GM23338 (cell line): ENCODE data around the gene TAMM41. TPM values are rescaled to one million over a fixed set of nuclear protein-coding genes. Genes with fewer than 3 reads are reported as not detected.

ENCODE experiments used
- ATAC-seq: fragments of 200-7000 bp; cut with Tn5 transposase; 3 replicates; pipeline ENCODE4 v1.9.1; 2020
- DNase-seq: peaks from one replicate; pipeline ENCODE4 v3.0.0-alpha.2; 2015; ENCODE audit warnings: low spot score
- H2AFZ ChIP-seq: fragments of 200-600 bp; sonication (generic); 2 replicates; pipeline ENCODE4 v1.8.0; 2016; ENCODE audit warnings: antibody characterized with exemption, mild to moderate bottlenecking, moderate library complexity
- H3F3A ChIP-seq: fragments of 200-600 bp; sonication (generic); replicated peaks from 2 replicates; pipeline ENCODE4 v1.8.0; 2017; ENCODE audit warnings: antibody characterized with exemption, mixed run types, low read depth
- H3K27ac ChIP-seq: fragments of 200-600 bp; sonication (generic); 2 replicates; pipeline ENCODE4 v1.6.1; 2016; ENCODE audit warnings: low read depth
- H3K27me3 ChIP-seq: fragments of 200-600 bp; sonication (generic); 2 replicates; pipeline ENCODE4 v1.8.0; 2016; ENCODE audit warnings: mild to moderate bottlenecking, mixed run types, moderate library complexity; ENCODE audit not compliant: insufficient read depth
- H3K36me3 ChIP-seq: fragments of 200-600 bp; sonication (generic); 2 replicates; pipeline ENCODE4 v1.8.0; 2016; ENCODE audit warnings: mild to moderate bottlenecking; ENCODE audit not compliant: insufficient read depth
- H3K4me1 ChIP-seq: fragments of 200-600 bp; sonication (generic); 2 replicates; pipeline ENCODE4 v1.8.0; 2016; ENCODE audit warnings: mild to moderate bottlenecking, moderate library complexity; ENCODE audit not compliant: insufficient read depth
- H3K4me2 ChIP-seq: fragments of 200-600 bp; sonication (generic); 2 replicates; pipeline ENCODE4 v1.7.1; 2017; ENCODE audit warnings: mixed run types
- H3K4me3 ChIP-seq: fragments of 200-600 bp; sonication (generic); 2 replicates; pipeline ENCODE4 v1.6.1; 2016; ENCODE audit warnings: mixed run types
- H3K79me2 ChIP-seq: fragments of 200-600 bp; sonication (generic); replicated peaks from 2 replicates; pipeline ENCODE4 v1.8.0; 2017; ENCODE audit warnings: mild to moderate bottlenecking; ENCODE audit not compliant: insufficient read depth
- H3K9me2 ChIP-seq: fragments of 200-600 bp; sonication (generic); 2 replicates; pipeline ENCODE4 v1.8.0; 2017; ENCODE audit not compliant: insufficient read depth
- H4K20me1 ChIP-seq: fragments of 200-600 bp; sonication (generic); replicated peaks from 2 replicates; pipeline ENCODE4 v1.8.0; 2017; ENCODE audit warnings: mild to moderate bottlenecking; ENCODE audit not compliant: insufficient read depth
- H3K27ac Mint-ChIP-seq: 2 replicates; pipeline ENCODE4 v1.8.0; 2020; ENCODE audit warnings: inconsistent platforms, mild to moderate bottlenecking, moderate library complexity, mixed read lengths
- H3K27me3 Mint-ChIP-seq: 3 replicates; pipeline ENCODE4 v1.8.0; 2022; ENCODE audit warnings: low read depth, mild to moderate bottlenecking, moderate library complexity, mixed read lengths, inconsistent platforms; ENCODE audit not compliant: insufficient read depth, poor library complexity
- H3K36me3 Mint-ChIP-seq: 3 replicates; pipeline ENCODE4 v1.8.0; 2021; ENCODE audit warnings: low read depth, mild to moderate bottlenecking, inconsistent platforms, moderate library complexity, mixed read lengths
- H3K4me1 Mint-ChIP-seq: 3 replicates; pipeline ENCODE4 v1.8.0; 2020; ENCODE audit warnings: mild to moderate bottlenecking, inconsistent platforms, mixed read lengths
- H3K4me3 Mint-ChIP-seq: 3 replicates; pipeline ENCODE4 v1.8.0; 2021; ENCODE audit warnings: moderate library complexity, mild to moderate bottlenecking, inconsistent platforms, mixed read lengths
- H3K9me3 Mint-ChIP-seq: 3 replicates; pipeline ENCODE4 v1.8.0; 2020; ENCODE audit warnings: moderate library complexity, mild to moderate bottlenecking, inconsistent platforms, mixed read lengths
- EZH2 ChIP-seq: fragments of 200-600 bp; sonication (generic); IDR thresholded peaks from one replicate; pipeline ENCODE4 v1.8.0; 2017; ENCODE audit warnings: antibody characterized with exemption, mild to moderate bottlenecking, low read depth; ENCODE audit not compliant: unreplicated experiment
- NANOG ChIP-seq: IDR thresholded peaks from 2 replicates; pipeline ENCODE4 v1.6.1; 2016; ENCODE audit warnings: antibody characterized with exemption, borderline replicate concordance
- polyA plus RNA-seq: library from polyadenylated mRNA; unstranded; fragments of >200 nt; fragmentation: Nextera tagmentation; extraction: Ambion mirVana; gene quantifications from 2 replicates; pipeline ENCODE4 v1.2.1, GENCODE V29; 2016
- total RNA-seq: library from RNA; depleted of rRNA; stranded (reverse); fragments of >200 nt; shearing (Covaris generic); gene quantifications from 2 replicates; pipeline ENCODE4 v1.2.3, GENCODE V29; 2014
- TF ChIP-seq, protein P1 (sequence below), 2 experiments: fragments of 200-600 bp in 1 of 2; sonication (generic) in 1 of 2; conservative IDR thresholded peaks; 2 replicates each; pipeline versions ENCODE4 v1.5.1 to v1.6.1; 2016 to 2017; ENCODE audit warnings: antibody characterized with exemption in 2 of 2, low read depth in 2 of 2, mild to moderate bottlenecking in 2 of 2, moderate library complexity in 1 of 2
- TF ChIP-seq, protein P2 (sequence below): fragments of 250-450 bp; sonication (Bioruptor Pico); IDR thresholded peaks from 2 replicates; pipeline ENCODE4 v1.5.0; 2020; ENCODE audit warnings: mild to moderate bottlenecking, moderate library complexity

The TAMM41 gene
- total and polyA plus RNA-seq, 2 experiments from 2014 or later, result 8.9 to 19.2 TPM

DNA sequence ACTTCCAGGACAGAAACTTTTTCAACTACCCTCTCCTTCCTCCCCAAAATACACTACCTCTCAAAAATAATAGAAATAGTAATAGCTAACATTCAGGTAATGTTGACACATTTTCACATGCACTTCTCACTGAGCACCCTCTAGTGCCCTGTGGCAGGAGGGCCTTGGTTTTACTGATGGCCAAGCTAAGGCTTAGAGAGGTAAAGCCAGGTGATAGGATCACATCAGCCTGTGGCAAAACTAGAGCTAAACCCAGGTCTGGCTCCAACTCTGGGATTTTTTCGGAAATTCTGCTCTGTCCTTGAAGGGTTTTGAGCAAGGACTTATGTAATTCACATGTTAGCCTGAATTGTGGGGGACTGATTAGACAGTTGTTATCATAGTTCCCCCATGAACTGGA, 922 bp upstream of the TAMM41 start:
- no peak overlapping the region for H3K27ac Mint-ChIP-seq
- peak overlapping the region; percentile 94; the same call in 1 of the 2 replicates for H3K4me3 ChIP-seq
- no peak overlapping the region for H3K27ac ChIP-seq
- H3K4me2 ChIP-seq, result peak overlapping the region; percentile 94
- TF ChIP-seq EZH2 (peak; percentile 10), NANOG (no peak)
- TF ChIP-seq, protein P1, sequence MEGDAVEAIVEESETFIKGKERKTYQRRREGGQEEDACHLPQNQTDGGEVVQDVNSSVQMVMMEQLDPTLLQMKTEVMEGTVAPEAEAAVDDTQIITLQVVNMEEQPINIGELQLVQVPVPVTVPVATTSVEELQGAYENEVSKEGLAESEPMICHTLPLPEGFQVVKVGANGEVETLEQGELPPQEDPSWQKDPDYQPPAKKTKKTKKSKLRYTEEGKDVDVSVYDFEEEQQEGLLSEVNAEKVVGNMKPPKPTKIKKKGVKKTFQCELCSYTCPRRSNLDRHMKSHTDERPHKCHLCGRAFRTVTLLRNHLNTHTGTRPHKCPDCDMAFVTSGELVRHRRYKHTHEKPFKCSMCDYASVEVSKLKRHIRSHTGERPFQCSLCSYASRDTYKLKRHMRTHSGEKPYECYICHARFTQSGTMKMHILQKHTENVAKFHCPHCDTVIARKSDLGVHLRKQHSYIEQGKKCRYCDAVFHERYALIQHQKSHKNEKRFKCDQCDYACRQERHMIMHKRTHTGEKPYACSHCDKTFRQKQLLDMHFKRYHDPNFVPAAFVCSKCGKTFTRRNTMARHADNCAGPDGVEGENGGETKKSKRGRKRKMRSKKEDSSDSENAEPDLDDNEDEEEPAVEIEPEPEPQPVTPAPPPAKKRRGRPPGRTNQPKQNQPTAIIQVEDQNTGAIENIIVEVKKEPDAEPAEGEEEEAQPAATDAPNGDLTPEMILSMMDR (conservative IDR thresholded peaks at IDR 0.05; ENCODE audit: low read depth in 2 of 2), result peak in 1 of 2 experiments; percentile 32; a peak in 3 of 4 replicates
- no peak for DNase-seq
- H3K9me3 Mint-ChIP-seq, result no peaks in the 10 kb centered on the region; the same call in 2 of the 3 replicates
- no peaks in the 10 kb centered on the region for H3F3A ChIP-seq
- peaks cover 15% of the 10 kb centered on the region; the same call in 1 of the 2 replicates for H3K4me1 ChIP-seq
- H3K27me3 Mint-ChIP-seq, result peaks cover 9% of the 10 kb centered on the region
- H3K79me2 ChIP-seq, result peaks cover 19% of the 10 kb centered on the region; the same call in 1 of the 2 replicates
- peak overlapping the region; percentile 98 for H2AFZ ChIP-seq
- peak; percentile 45 for ATAC-seq
- peaks cover 14% of the 10 kb centered on the region for H3K4me1 Mint-ChIP-seq
- H3K27me3 ChIP-seq, result peaks cover 11% of the 10 kb centered on the region
- no peaks in the 10 kb centered on the region for H3K9me2 ChIP-seq
- H3K36me3 Mint-ChIP-seq, result peaks cover 14% of the 10 kb centered on the region
- H3K4me3 Mint-ChIP-seq, result peak overlapping the region; percentile 100
- no peaks in the 10 kb centered on the region for H3K36me3 ChIP-seq
- no peaks in the 10 kb centered on the region for H4K20me1 ChIP-seq

DNA sequence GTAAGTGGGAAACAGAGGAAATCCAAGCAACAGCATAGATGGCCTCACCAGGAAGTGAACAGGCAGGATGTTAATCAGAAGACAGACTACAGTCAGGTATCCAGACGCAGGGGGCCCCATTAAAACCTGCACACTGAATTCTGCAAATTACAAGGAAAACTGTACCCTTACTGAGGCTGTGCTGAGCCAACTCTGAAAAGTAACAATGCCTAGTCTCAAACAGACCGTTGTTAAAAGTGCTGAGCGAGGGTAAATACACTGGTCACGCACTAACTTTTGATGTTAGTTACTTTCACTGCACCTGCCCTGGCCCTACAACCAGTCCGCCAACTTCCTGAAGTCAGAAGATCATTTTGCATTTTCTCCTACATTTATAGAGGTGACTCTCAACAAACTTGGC, 1.0 kb downstream of the TAMM41 start:
- TF ChIP-seq, protein P2, sequence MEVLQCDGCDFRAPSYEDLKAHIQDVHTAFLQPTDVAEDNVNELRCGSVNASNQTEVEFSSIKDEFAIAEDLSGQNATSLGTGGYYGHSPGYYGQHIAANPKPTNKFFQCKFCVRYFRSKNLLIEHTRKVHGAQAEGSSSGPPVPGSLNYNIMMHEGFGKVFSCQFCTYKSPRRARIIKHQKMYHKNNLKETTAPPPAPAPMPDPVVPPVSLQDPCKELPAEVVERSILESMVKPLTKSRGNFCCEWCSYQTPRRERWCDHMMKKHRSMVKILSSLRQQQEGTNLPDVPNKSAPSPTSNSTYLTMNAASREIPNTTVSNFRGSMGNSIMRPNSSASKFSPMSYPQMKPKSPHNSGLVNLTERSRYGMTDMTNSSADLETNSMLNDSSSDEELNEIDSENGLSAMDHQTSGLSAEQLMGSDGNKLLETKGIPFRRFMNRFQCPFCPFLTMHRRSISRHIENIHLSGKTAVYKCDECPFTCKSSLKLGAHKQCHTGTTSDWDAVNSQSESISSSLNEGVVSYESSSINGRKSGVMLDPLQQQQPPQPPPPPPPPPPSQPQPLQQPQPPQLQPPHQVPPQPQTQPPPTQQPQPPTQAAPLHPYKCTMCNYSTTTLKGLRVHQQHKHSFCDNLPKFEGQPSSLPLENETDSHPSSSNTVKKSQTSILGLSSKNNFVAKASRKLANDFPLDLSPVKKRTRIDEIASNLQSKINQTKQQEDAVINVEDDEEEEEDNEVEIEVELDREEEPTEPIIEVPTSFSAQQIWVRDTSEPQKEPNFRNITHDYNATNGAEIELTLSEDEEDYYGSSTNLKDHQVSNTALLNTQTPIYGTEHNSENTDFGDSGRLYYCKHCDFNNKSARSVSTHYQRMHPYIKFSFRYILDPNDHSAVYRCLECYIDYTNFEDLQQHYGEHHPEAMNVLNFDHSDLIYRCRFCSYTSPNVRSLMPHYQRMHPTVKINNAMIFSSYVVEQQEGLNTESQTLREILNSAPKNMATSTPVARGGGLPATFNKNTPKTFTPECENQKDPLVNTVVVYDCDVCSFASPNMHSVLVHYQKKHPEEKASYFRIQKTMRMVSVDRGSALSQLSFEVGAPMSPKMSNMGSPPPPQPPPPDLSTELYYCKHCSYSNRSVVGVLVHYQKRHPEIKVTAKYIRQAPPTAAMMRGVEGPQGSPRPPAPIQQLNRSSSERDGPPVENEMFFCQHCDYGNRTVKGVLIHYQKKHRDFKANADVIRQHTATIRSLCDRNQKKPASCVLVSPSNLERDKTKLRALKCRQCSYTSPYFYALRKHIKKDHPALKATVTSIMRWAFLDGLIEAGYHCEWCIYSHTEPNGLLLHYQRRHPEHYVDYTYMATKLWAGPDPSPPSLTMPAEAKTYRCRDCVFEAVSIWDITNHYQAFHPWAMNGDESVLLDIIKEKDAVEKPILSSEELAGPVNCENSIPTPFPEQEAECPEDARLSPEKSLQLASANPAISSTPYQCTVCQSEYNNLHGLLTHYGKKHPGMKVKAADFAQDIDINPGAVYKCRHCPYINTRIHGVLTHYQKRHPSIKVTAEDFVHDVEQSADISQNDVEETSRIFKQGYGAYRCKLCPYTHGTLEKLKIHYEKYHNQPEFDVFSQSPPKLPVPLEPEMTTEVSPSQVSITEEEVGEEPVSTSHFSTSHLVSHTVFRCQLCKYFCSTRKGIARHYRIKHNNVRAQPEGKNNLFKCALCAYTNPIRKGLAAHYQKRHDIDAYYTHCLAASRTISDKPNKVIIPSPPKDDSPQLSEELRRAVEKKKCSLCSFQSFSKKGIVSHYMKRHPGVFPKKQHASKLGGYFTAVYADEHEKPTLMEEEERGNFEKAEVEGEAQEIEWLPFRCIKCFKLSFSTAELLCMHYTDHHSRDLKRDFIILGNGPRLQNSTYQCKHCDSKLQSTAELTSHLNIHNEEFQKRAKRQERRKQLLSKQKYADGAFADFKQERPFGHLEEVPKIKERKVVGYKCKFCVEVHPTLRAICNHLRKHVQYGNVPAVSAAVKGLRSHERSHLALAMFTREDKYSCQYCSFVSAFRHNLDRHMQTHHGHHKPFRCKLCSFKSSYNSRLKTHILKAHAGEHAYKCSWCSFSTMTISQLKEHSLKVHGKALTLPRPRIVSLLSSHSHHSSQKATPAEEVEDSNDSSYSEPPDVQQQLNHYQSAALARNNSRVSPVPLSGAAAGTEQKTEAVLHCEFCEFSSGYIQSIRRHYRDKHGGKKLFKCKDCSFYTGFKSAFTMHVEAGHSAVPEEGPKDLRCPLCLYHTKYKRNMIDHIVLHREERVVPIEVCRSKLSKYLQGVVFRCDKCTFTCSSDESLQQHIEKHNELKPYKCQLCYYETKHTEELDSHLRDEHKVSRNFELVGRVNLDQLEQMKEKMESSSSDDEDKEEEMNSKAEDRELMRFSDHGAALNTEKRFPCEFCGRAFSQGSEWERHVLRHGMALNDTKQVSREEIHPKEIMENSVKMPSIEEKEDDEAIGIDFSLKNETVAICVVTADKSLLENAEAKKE, result no peak
- no peak overlapping the region for H3K27ac Mint-ChIP-seq
- peaks cover 11% of the 10 kb centered on the region for H3K27me3 ChIP-seq
- DNase-seq (no peak), ATAC-seq (no peak)
- H4K20me1 ChIP-seq, result no peaks in the 10 kb centered on the region
- peaks cover 9% of the 10 kb centered on the region for H3K27me3 Mint-ChIP-seq
- peaks cover 14% of the 10 kb centered on the region for H3K4me1 Mint-ChIP-seq
- H3F3A ChIP-seq, result no peaks in the 10 kb centered on the region
- peak overlapping the region; percentile 94 for H3K4me2 ChIP-seq
- peak overlapping the region; percentile 94 for H3K4me3 ChIP-seq
- H3K9me2 ChIP-seq, result no peaks in the 10 kb centered on the region
- peaks cover 15% of the 10 kb centered on the region; the same call in 1 of the 2 replicates for H3K4me1 ChIP-seq
- peak overlapping the region; percentile 100 for H3K4me3 Mint-ChIP-seq
- H3K79me2 ChIP-seq, result peaks cover 19% of the 10 kb centered on the region; the same call in 1 of the 2 replicates
- no peak overlapping the region for H2AFZ ChIP-seq
- no peak overlapping the region for H3K27ac ChIP-seq
- no peaks in the 10 kb centered on the region; the same call in 2 of the 3 replicates for H3K9me3 Mint-ChIP-seq
- no peaks in the 10 kb centered on the region for H3K36me3 ChIP-seq
- peaks cover 34% of the 10 kb centered on the region for H3K36me3 Mint-ChIP-seq
